GM19238 (cell line): ENCODE measurements around the gene FBXO3.

Experiments used
- DNase-seq: peaks from one replicate; pipeline ENCODE4 v3.0.0; 2011; ENCODE audit warnings: low spot score; ENCODE audit not compliant: insufficient read length

Gene FBXO3

GRCh38 chr11:33772300-33772699 is 2.0 kb downstream of the FBXO3 start:
- no peak for DNase-seq

- DNase-seq = no peak
These were observed 4.1 kb downstream of the FBXO3 start for GRCh38 chr11:33770236-33770635.

GRCh38 chr11:33769542-33769941 is 4.8 kb downstream of the FBXO3 start:
- DNase-seq = no peak

- no peak for DNase-seq
These were observed 6.7 kb downstream of the FBXO3 start for GRCh38 chr11:33767624-33768023.

GRCh38 chr11:33766085-33766484 is 8.2 kb downstream of the FBXO3 start:
- no peak for DNase-seq

- no peak for DNase-seq
These were observed 12.8 kb downstream of the FBXO3 start for GRCh38 chr11:33761471-33761870.

GRCh38 chr11:33753304-33753967 is 20.9 kb downstream of the FBXO3 start:
- no peak for DNase-seq

- no peak for DNase-seq
These were observed 22.4 kb downstream of the FBXO3 start for GRCh38 chr11:33751878-33752277.

GRCh38 chr11:33747979-33748378 is 26.3 kb downstream of the FBXO3 start:
- no peak for DNase-seq

- no peak for DNase-seq
These were observed 31.0 kb downstream of the FBXO3 start for GRCh38 chr11:33743291-33743690.

GRCh38 chr11:33742249-33742851 is 32.0 kb downstream of the FBXO3 start:
- no peak for DNase-seq

- DNase-seq = no peak
These were observed 32.5 kb downstream of the FBXO3 start for GRCh38 chr11:33741806-33742205.

GRCh38 chr11:33737362-33737821 is 36.9 kb downstream of the FBXO3 start:
- DNase-seq = no peak

GRCh38 chr11:33736148-33736812 is 38.0 kb downstream of the FBXO3 start, which contains the start of gene CD59:
Gene CD59 (minus strand): TSS chr11:33736423. CDS start chr11:33722445, 13,978 bp downstream.
- DNase-seq = peak; percentile 66

GRCh38 chr11:33735271-33736147 is 38.8 kb downstream of the FBXO3 start:
- DNase-seq = peak; percentile 27

- DNase-seq = no peak
These were observed 39.7 kb downstream of the FBXO3 start for GRCh38 chr11:33734441-33735270.

GRCh38 chr11:33733980-33734379 is 40.3 kb downstream of the FBXO3 start:
- no peak for DNase-seq

GRCh38 chr11:33731723-33732531 is 42.4 kb downstream of the FBXO3 start:
- no peak for DNase-seq

GRCh38 chr11:33730716-33731115 is 43.6 kb downstream of the FBXO3 start:
- no peak for DNase-seq
